ENCODE measurements around the gene PARP2.
"Not testable (repeated sequence)": the region's sequence is repeated elsewhere in the genome, so short reads cannot be mapped to it uniquely, and the experiment has no call there.

The PARP2 gene, protein sequence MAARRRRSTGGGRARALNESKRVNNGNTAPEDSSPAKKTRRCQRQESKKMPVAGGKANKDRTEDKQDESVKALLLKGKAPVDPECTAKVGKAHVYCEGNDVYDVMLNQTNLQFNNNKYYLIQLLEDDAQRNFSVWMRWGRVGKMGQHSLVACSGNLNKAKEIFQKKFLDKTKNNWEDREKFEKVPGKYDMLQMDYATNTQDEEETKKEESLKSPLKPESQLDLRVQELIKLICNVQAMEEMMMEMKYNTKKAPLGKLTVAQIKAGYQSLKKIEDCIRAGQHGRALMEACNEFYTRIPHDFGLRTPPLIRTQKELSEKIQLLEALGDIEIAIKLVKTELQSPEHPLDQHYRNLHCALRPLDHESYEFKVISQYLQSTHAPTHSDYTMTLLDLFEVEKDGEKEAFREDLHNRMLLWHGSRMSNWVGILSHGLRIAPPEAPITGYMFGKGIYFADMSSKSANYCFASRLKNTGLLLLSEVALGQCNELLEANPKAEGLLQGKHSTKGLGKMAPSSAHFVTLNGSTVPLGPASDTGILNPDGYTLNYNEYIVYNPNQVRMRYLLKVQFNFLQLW

GRCh38 chr14:20343092-20343861 lies at the start of gene PARP2:
TSS of gene PARP2 (plus strand) at chr14:20343635. CDS start at chr14:20343642, 7 bp downstream.
- peak; percentile 100 for DNase-seq

GRCh38 chr14:20294636-20295035 lies 48.8 kb upstream of the PARP2 start:
- DNase-seq, result no peak

DNA sequence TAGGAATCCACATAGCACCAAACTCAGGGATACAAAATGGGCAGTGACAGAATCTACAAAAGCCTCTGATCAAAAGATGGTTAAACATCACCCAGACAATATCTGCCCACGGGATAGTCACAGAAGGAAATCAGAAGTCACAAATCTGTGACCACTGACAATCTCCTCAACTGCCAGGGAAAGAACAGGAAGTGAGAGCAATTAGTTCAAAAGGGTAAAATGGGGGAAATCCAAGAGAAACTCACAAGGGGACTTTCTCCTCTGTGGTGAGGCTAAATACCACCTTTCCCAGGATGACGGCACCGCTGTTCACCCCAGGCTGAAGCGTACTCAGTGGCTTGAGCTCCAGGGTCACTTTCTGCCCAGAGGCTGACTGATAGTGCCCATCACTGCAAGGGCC lies 48.4 kb upstream of the PARP2 start:
- DNase-seq, result no peak

DNA sequence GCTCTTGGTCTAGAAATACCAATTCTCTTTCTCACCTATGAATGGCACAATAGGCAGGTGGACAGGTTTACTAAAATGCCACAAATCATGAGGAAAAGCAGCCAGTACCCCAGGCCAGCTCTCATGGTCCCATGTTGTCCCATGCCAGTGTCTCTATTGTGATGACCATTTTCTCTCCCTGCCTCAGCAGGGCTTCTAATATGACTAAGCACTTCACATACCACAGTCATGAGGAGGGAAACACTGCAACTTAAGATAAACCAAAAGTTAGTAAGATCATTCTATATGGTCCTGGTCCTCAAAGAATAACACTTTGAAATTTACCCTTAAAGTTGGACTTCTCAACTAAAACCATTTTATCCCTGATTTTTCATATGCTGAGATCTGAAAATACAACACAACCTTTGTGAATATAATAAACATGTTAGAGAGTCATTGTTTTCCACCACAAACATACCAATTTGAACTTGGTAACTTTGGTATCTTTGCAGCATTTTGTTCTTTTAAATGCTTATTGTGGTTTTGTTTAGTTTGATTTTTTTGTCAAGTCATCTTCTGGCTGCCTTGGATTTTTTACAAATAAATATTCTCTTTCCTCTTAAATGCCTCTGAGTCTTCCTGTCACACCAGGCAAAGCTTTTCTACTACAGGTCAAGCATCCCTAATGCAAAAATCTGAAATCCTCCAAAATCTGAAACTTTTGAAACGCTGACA lies 41.2 kb upstream of the PARP2 start:
- no peak for DNase-seq

- DNase-seq, result peak; percentile 81
These were observed 38.0 kb upstream of the PARP2 start, which contains the start of gene TTC5 for GRCh38 chr14:20305265-20306078. TSS of gene TTC5 (minus strand) at chr14:20305951. CDS start at chr14:20305937, 14 bp downstream.

DNA sequence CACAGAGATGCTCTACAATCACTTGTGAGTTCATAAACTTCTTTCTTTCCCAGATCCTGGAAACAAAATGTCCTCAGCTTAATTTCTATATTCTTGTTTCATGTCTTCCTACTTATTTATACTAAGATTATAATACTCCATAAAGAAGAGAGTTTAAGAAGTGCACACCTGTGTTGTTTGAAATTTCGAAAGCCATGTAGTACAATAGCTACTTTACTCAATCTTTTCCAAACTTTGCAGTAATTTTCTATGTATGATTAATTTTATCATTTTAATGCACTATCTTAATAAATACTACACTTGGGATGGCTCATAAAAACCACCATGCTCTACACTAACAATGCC lies 37.4 kb upstream of the PARP2 start:
- DNase-seq, result no peak

DNA sequence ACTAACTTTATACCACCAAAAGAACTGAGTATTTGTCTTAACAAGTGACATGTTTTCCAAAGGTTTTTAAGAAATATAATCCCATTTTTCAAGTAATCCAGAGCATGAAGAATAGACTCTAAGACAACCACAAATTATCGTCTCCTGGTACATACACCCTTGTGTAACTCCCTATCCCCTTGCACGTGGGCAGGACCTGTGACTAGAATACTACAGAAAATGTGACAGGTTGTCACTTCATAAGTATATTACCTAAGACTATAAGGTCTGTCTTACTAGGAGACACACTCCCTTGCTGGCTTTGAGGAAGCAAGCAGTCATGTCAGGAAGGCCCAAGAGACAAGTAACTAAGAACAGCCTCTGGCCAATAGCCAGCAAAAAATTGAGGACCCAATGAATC lies 29.4 kb upstream of the PARP2 start:
- no peak for DNase-seq

DNA sequence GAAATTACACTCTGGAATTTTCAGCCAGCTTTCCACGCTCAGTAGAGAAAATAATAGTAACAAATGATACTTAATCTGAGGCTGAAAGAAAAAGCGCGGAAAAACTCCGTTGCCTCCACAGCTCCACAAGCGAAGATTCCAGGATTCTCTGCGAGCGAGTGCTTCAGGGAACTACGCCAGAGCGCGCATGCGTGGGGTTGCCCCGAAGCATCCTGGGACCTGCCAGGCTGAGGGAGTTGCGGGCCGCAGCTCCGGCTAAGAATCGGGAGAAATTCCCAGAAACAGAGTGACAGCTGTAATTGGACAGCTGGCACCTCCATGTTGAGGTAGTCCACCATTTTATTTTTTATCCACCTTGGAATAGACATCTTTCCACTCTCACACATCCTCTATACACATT lies 25.7 kb upstream of the PARP2 start:
- no peak for DNase-seq

DNA sequence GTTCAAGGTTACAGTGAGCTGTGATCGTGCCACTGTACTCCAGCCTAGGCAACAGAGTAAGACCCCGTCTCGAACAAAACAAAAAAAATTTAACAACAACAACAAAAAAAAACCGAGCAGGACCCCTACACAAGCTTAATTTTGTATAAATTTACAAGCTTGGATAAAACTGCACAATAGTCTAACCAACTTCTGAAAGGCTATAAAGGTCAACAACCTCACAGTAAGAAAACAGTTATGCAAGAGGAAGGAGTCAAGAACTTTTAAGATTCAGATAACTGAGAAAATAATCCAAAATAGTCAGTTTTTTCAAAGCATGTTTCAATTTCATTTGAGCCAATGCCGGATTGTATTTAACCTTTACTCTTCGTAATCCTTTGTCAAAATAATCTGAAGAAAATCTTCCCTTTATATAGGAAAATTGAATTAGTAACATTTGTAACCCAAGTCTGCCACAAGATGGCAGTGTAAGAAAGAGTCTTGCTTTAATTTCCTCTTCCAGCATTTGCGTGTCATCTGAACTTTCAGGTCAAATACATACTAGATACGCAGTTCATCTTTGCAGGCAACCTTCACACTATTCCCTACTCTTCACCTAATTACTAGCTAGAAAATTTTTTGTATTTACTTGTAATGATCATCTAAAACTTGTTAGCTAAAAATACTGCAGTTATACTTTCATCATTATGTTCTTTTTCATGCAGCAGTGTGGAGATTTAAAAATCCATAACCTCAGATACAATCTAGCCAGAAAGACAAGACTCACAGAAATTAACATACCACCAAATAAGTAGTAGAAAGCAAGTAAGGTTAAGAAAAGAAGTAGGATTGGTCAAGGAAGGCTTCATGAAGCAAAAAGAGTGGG lies 16.2 kb upstream of the PARP2 start:
- peak; percentile 81 for DNase-seq

- DNase-seq, result no peak
These were observed 14.7 kb upstream of the PARP2 start for GRCh38 chr14:20328705-20329104.

DNA sequence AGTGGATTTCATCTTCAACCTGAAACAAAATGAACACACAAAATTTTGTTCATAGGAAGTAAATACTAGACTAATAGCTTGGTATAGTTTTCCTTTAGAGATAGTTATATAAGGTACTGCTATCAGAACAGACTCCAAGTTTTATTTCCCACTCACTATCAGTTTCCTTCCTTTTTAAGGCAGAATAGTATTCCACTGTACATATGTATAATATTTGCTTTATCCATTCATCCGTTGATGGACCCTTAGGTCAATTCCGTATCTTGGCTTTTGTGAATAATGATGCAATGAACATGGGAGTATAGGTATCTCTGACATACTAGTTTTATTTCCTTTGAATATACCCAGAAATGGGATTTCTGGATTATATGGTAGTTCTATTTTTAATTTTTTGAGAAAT lies 14.1 kb upstream of the PARP2 start:
- DNase-seq, result no peak

DNA sequence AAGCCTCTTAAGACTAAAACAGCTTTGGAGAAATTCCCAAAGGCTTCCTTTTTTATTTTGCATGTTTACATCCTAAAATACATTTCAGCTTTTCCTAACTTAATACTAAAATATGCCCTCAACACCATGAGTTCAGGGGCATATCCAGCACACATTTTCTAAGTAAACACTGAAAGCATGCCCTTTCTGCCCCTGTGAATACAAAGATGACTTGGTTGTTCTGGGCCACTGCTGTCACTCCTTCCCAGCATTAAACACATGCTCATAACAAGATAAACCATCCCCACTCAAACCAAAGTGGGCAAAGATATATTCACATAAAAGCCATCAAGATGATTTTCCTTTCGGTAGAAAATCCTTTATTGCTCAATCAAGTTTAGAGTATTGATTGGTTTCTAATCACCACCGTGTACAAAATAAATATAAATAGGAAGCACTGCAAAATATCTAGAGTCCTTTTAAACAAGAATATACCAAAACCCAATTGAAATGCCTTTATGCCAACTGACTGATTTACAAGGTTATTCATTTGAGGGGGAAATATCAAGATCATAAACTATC lies 12.3 kb upstream of the PARP2 start:
- DNase-seq, result no peak

GRCh38 chr14:20332431-20332787 lies 11.0 kb upstream of the PARP2 start:
- no peak for DNase-seq

DNA sequence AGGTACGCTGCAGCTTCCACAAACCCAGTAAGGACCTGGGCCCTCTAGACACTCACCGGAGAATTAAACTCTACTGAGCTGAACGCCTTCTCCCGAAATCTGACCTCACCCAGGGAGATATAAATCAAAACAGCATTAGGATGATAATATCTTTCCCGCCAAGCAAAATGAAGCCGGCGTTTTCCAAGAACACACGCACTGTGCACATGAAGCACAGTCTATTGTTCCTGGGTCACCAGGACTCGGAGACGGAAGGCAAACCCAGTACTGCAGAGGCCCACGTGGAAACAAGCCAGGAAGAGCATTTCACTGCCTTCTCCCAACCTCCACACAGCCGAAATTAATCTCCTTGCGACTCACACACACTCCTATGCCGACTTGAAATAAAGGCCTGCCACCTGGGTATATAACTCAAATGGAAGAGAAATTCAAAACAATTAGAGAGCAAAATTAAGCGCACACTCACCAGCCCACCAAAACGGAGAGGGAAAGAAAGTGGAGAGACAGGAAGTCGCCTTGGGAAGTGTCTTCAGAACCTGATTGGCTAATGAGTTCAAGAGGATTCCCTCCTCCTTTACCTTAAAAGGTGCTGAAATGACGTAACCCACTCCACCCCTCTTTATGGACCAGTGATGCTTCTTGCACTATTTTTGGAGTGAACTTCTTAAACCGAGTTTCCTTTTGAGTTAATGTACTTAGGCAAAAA lies 10.5 kb upstream of the PARP2 start, which contains the start of gene CCNB1IP1:
CCNB1IP1 (minus strand) TSS at position 492 of the 706 bp plus-strand sequence. CDS start 16,756 bp downstream, outside the sequence.
- DNase-seq, result peak; percentile 95

DNA sequence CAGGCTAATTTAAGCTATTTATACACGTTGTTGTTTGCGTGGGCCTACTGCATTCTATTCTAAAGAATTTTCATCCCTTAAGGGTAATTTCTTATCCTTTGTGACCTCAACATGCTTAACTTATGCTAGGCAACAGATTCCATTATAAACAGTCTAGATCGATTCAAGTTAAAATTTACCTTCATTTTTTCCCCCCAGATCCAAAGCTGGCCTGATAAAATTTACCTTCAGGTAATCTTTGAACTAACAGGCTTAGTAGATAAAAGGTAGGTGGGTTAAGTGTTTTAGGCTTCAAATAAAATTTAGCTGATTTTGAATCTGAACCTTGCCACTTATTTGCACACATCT lies 10.0 kb upstream of the PARP2 start:
- no peak for DNase-seq

DNA sequence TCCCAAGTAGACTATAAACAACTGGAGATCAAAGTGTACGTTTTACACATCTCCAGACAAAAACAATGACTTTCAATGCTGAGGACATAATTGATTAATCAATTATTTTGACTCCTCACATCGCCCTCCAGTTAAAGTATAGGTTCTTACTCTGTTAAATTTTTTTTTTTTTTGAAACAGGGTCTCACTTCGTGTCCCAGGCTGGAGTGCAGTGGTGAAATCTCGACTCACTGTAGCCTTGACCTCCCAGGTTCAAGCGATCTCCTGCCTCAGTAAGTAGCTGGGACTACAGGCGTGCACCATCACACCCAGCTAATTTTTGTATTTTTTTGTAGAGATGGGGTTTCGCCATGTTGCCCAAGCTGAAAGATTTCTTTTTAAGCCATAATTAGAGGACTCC lies 9.4 kb upstream of the PARP2 start:
- DNase-seq, result no peak

DNA sequence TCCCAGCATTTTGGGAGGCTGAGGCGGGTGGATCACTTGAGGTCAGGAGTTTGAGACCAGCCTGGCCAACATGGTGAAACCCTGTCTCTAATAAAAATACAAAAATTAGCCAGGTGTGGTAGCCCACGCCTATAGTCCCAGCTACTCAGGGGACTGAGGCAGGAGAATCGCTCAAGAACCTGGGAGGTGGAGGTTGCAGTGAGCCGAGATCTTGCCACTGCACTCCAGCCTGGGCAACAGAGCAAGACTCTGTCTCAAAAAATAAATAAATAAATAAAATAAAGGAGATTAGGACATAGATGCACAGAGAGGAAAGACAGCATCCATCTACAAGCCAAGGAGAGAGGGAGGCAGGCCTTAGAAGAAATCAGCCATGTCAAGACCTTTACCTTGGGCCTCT lies 2.4 kb upstream of the PARP2 start:
- DNase-seq, result not testable (repeated sequence)

DNA sequence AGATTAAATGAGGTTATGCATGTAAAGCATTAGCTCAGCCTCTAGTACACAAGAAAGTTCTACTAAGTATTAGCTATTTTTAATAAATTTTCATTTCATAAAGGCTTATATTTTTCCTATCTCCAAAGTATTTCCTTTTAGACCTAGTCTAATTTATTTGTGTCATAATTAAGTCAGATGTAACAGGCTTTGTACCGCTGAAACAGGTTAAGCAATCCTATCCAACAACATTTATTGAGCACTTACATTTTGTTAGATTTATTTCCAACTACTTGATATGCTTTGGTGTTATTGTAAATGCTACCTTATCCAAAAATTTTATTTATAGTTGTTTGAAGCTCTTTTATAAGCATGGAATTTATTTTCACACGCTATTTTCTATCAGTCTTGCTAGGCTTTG lies 1.8 kb upstream of the PARP2 start:
- peak; percentile 10 for DNase-seq

- peak; percentile 53 for DNase-seq
These were observed 406 bp downstream of the PARP2 start for GRCh38 chr14:20343862-20344220.

GRCh38 chr14:20345366-20345765 lies 1.9 kb downstream of the PARP2 start:
- DNase-seq, result no peak

Data from NCI-H1105 treated with DMSO at 0.1 percent for 48 hours (cell line).